Endothelial cell of umbilical vein (primary cell): Measurements from ENCODE around the gene OARD1. TPM values are rescaled to one million over a fixed set of nuclear protein-coding genes. Genes with fewer than 3 reads are reported as not detected.

ENCODE experiments used
- BruUV-seq: library from RNA; stranded (reverse); fragments of 400-500 nt; replicated peaks from 2 replicates; lab custom pipeline; 2021; lab: Mats Ljungman, UMichigan
- CTCF ChIA-PET: fragments of 300-600, 350-600 bp; sonication (Branson Sonifier 250); formaldehyde crosslinking; loops from one replicate; lab custom pipeline; 2021; ENCODE audit warnings: antibody characterized with exemption, inconsistent platforms; lab: Charles Lee
- POLR2A ChIA-PET: fragments of 300-600, 350-600 bp; sonication (Branson Sonifier 250); formaldehyde crosslinking; loops from one replicate; lab custom pipeline; 2021; ENCODE audit warnings: antibody characterized with exemption, inconsistent platforms; lab: Charles Lee
- DNase-seq: peaks from one replicate; pipeline ENCODE4 v3.0.0-alpha.2; 2011; ENCODE audit warnings: low read depth, low spot score
- FAIRE-seq: peaks from 2 replicates; lab custom pipeline; 2011; peaks lifted over from hg19 to GRCh38; lab: Jason Lieb, UNC
- H2AFZ ChIP-seq: 2 replicates; pipeline ENCODE4 v1.6.0; 2012; ENCODE audit warnings: low read depth, low read length, control low read depth, inconsistent platforms
- H3K27ac ChIP-seq: 2 replicates; pipeline ENCODE4 v1.5.1; 2011; ENCODE audit warnings: low read depth, mild to moderate bottlenecking, control low read depth, low read length, moderate library complexity; ENCODE audit not compliant: insufficient read depth
- H3K27me3 ChIP-seq, 2 experiments: 2 replicates each; pipeline versions ENCODE4 v1.6.0 to v1.6.1; 2011; ENCODE audit warnings: low read length in 2 of 2, mixed read lengths in 1 of 2; ENCODE audit not compliant: control insufficient read depth in 2 of 2, insufficient read depth in 2 of 2
- H3K36me3 ChIP-seq, 2 experiments: 2 replicates in 1 of 2; 3 replicates in 1 of 2; pipeline ENCODE4 v1.5.1; 2011; ENCODE audit warnings: low read length in 2 of 2, mild to moderate bottlenecking in 1 of 2, moderate library complexity in 1 of 2; ENCODE audit not compliant: control insufficient read depth in 2 of 2, insufficient read depth in 2 of 2; ENCODE audit errors: extremely low read depth in 1 of 2
- H3K4me1 ChIP-seq: 3 replicates; pipeline ENCODE4 v1.5.1; 2011; ENCODE audit warnings: mild to moderate bottlenecking, low read length; ENCODE audit not compliant: control insufficient read depth, insufficient read depth; ENCODE audit errors: extremely low read depth
- H3K4me2 ChIP-seq: 2 replicates; pipeline ENCODE4 v1.6.1; 2011; ENCODE audit warnings: low read length, control low read depth, mixed read lengths; ENCODE audit not compliant: insufficient read depth
- H3K4me3 ChIP-seq, 3 experiments: fragments of 200-600 bp in 1 of 3; sonication (generic), shearing (Covaris generic) in 1 of 3; replicated peaks in 1 of 3; 2 replicates each; pipeline ENCODE4 v1.5.1; 2011 to 2016; ENCODE audit warnings: control low read depth in 3 of 3, low read length in 3 of 3, mild to moderate bottlenecking in 2 of 3, inconsistent platforms in 1 of 3, low read depth in 1 of 3, moderate library complexity in 1 of 3; ENCODE audit not compliant: insufficient read depth in 1 of 3
- H3K79me2 ChIP-seq: 2 replicates; pipeline ENCODE4 v1.6.0; 2012; ENCODE audit warnings: low read length, inconsistent platforms; ENCODE audit not compliant: control insufficient read depth, insufficient read depth
- H3K9ac ChIP-seq: replicated peaks from 2 replicates; pipeline ENCODE3; 2011; ENCODE audit warnings: low read length, control low read depth; ENCODE audit not compliant: insufficient read depth; ENCODE audit errors: extremely low read depth
- H3K9me1 ChIP-seq: replicated peaks from 3 replicates; pipeline ENCODE4 v1.6.0; 2011; ENCODE audit warnings: mild to moderate bottlenecking, low read length; ENCODE audit not compliant: control insufficient read depth, insufficient read depth; ENCODE audit errors: extremely low read depth
- H3K9me3 ChIP-seq: replicated peaks from 2 replicates; pipeline ENCODE4 v1.5.1; 2012; ENCODE audit warnings: low read length, inconsistent platforms; ENCODE audit not compliant: control insufficient read depth, insufficient read depth
- H4K20me1 ChIP-seq: replicated peaks from 2 replicates; pipeline ENCODE3; 2011; ENCODE audit warnings: mild to moderate bottlenecking, low read length; ENCODE audit not compliant: control insufficient read depth, insufficient read depth; ENCODE audit errors: extremely low read depth
- CTCF ChIP-seq, 2 donors: IDR thresholded peaks; 1 replicate in 1 of 2; 2 replicates in 1 of 2; pipeline ENCODE4 v1.5.1; 2011; ENCODE audit warnings: low read length in 2 of 2, mild to moderate bottlenecking in 2 of 2, moderate library complexity in 2 of 2, control low read depth in 1 of 2, inconsistent platforms in 1 of 2, low read depth in 1 of 2; ENCODE audit not compliant: insufficient read depth in 1 of 2; ENCODE audit errors: extremely low read depth in 1 of 2
- EZH2 ChIP-seq: IDR thresholded peaks from 2 replicates; pipeline ENCODE4 v1.6.1; 2012; ENCODE audit warnings: borderline replicate concordance, low read depth, mild to moderate bottlenecking, moderate library complexity, low read length, inconsistent platforms; ENCODE audit not compliant: severe bottlenecking
- FOS ChIP-seq: IDR thresholded peaks from 2 replicates; pipeline ENCODE4 v1.6.1; 2011; ENCODE audit warnings: mild to moderate bottlenecking, low read length, moderate library complexity, borderline replicate concordance; ENCODE audit not compliant: insufficient read depth
- GATA2 ChIP-seq: IDR thresholded peaks from 2 replicates; pipeline ENCODE4 v1.7.0; 2011; ENCODE audit warnings: low read depth, mild to moderate bottlenecking, moderate library complexity, mixed read lengths, low read length; ENCODE audit not compliant: insufficient read length, insufficient read depth
- JUN ChIP-seq: IDR thresholded peaks from 2 replicates; pipeline ENCODE4 v1.6.1; 2011; ENCODE audit warnings: borderline replicate concordance, low read depth; ENCODE audit not compliant: insufficient read length, insufficient read depth
- MYC ChIP-seq: IDR thresholded peaks from one replicate; pipeline ENCODE4 v1.6.1; 2011; ENCODE audit warnings: mild to moderate bottlenecking, low read depth, low read length
- POLR2A ChIP-seq: IDR thresholded peaks from 2 replicates; pipeline ENCODE4 v1.6.1; 2012; ENCODE audit warnings: low read depth, mild to moderate bottlenecking, control low read depth, low read length
- POLR2AphosphoS5 ChIP-seq: IDR thresholded peaks from 2 replicates; pipeline ENCODE4 v1.6.1; 2012; ENCODE audit warnings: low read depth, mild to moderate bottlenecking, control low read depth, low read length, moderate library complexity; ENCODE audit not compliant: insufficient read depth
- dilution Hi-C: fragments of 300-500 bp; cut with MboI; formaldehyde crosslinking; loops from one replicate; pipeline ENCODE4 v1.15.0; 2019; ENCODE audit warnings: low sequenced_read_pairs; ENCODE audit not compliant: extremely low pct_ligation_motif_present
- intact Hi-C: fragments of 100-400 bp; cut with micrococcal nuclease; formaldehyde crosslinking; loops from one replicate; pipeline ENCODE4 v1.10.0; 2022
- polyA plus RNA-seq, 4 experiments: library from polyadenylated mRNA; depleted of rRNA in 3 of 4; stranded (reverse) in 3 of 4; unstranded in 1 of 4; fragments of >200 nt; gene quantifications; 2 replicates each; pipeline versions ENCODE4 v1.2.1 to v1.2.3, GENCODE V29; 2011 to 2012; ENCODE audit warnings: missing spikeins in 1 of 4
- total RNA-seq: library from RNA; stranded (reverse); gene quantifications from 2 replicates; pipeline ENCODE4 v1.2.3, GENCODE V29; 2021
- TF ChIP-seq, protein P1 (sequence below): IDR thresholded peaks from 2 replicates; pipeline ENCODE4 v1.6.1; 2011; ENCODE audit not compliant: insufficient read depth, insufficient read length

The OARD1 gene
- total and polyA plus RNA-seq, 2 donors (not counting 3 experiments of a cell fraction or from before 2014, with no cell fraction given), result 5.2 to 13.0 TPM

- POLR2A ChIA-PET, result no interaction called here
- H3K4me2 ChIP-seq, result no peak overlapping the region
- TF ChIP-seq CTCF (IDR thresholded peaks at IDR 0.05; ENCODE audit: extremely low read depth in 1 of 2, insufficient read depth in 1 of 2, low read depth in 1 of 2, low read length in 2 of 2), result no peak
- no peak for TF ChIP-seq POLR2A
- TF ChIP-seq, protein P1, sequence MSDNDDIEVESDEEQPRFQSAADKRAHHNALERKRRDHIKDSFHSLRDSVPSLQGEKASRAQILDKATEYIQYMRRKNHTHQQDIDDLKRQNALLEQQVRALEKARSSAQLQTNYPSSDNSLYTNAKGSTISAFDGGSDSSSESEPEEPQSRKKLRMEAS, result no peak
- TF ChIP-seq MYC, result no peak
- TF ChIP-seq FOS, result no peak
- no peak for TF ChIP-seq POLR2AphosphoS5
- no peak for TF ChIP-seq EZH2
- TF ChIP-seq GATA2, result no peak
- no peak for TF ChIP-seq JUN
- dilution Hi-C loops, result no loop called here
- intact Hi-C loops, result no loop called here
- no peaks in the 10 kb centered on the region for H3K9me1 ChIP-seq
- H3K79me2 ChIP-seq, result no peaks in the 10 kb centered on the region
- H4K20me1 ChIP-seq, result no peaks in the 10 kb centered on the region
- no peak overlapping the region for H3K9ac ChIP-seq
- H3K27ac ChIP-seq, result no peak overlapping the region
- no peaks in the 10 kb centered on the region for H3K9me3 ChIP-seq
- no peak overlapping the region for H3K4me3 ChIP-seq
- BruUV-seq, result no TSS peak
- CTCF ChIA-PET, result no interaction called here
- H3K4me1 ChIP-seq, result peaks cover 4% of the 10 kb centered on the region
- no peak overlapping the region for H2AFZ ChIP-seq
- DNase-seq (no peak), FAIRE-seq (no peak)
- peaks cover 0 to 6% of the 10 kb centered on the region in 2 experiments for H3K27me3 ChIP-seq
- H3K36me3 ChIP-seq, result no peaks in the 10 kb centered on the region
Measured at GRCh38 chr6:41032830-41033229, 39.3 kb downstream of the OARD1 start.
